Suppressor macrophage treated with lipopolysaccharide for 4 hours (primary cell): ENCODE measurements around the gene NPIPB2.
A peak's percentile ranks its signal among the peaks of the same experiment; 100 is the strongest.
"Not testable (repeated sequence)": the region's sequence is repeated elsewhere in the genome, so short reads cannot be mapped to it uniquely, and the experiment has no call there.

Experiments used
- DNase-seq: peaks from one replicate; pipeline ENCODE4 v3.0.0-alpha.2; 2020

Gene NPIPB2

DNA sequence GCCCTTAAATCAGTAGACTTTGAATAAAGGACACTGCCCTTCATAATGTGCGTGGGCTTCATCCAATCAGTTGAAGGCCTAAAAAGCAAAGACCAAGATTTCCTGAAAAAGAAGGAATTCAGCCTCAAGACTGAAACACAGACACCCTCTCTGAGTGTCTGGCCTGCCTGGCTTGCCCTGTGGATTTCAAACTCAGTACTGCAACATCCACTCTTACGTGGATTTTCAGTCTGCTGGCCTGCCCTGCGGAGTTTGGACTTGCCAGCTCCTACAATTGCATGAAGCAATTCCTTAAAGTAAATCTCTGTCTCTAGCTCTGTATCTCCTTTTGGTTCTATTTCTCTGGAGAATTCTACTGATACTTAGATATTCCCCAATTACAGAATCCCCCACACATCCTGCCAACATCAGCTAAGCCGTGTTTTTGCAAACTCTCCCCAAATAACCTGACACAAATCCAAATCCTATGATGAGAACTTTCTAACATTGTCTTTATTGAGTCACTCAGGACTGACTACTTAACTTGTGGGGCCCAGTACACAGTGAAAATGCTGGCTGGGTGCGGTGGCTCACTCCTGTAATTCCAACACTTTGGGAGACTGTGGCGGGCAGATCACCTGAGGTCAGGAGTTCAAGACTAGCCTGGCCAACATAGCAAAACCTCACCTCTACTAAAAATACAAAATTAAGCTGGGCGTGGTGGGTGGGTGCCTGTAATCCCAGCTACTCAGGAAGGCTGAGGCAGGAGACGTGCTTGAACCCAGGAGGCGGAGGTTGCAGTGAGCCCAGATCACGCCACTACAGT lies 15.9 kb upstream of the NPIPB2 start:
- no peak for DNase-seq

DNA sequence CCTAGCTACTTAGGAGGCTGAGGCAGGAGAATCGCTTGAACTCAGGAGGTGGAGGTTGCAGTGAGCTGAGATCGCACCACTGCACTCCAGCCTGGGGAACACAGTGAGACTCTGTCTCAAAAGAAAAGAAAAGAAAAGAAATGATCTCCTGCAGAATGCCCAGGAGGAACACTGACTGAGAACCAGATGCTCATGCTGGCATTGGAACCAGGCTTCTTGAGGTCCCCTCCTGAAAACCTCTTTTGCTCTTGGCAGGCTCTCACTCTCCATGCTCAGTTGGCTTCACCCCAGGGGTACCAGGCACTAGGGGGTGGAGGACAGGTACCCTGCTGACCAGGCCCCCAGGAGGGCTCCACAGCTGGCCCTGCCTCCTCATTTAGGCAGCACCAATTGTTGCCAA lies 14.7 kb upstream of the NPIPB2 start:
- DNase-seq: no peak

DNA sequence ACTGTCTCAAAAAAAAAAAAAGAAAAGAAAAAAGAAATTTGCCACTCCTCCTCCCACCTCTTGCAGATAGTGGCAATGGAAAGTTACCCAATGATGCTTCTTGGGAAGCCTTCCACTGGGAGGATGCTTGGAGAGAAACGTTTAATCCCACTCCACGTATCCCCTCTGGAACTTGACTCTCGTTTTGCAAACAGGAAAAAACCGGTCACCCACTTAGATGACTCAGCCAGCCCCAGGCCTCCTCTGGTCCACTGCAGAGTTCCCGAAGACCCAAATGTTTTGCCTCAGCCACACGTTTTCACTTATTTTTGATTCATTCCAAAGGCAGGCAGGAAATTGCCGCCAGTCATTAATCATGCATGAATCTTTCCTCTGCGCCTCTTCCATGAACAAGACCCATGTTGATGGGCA lies 13.9 kb upstream of the NPIPB2 start:
- no peak for DNase-seq

DNA sequence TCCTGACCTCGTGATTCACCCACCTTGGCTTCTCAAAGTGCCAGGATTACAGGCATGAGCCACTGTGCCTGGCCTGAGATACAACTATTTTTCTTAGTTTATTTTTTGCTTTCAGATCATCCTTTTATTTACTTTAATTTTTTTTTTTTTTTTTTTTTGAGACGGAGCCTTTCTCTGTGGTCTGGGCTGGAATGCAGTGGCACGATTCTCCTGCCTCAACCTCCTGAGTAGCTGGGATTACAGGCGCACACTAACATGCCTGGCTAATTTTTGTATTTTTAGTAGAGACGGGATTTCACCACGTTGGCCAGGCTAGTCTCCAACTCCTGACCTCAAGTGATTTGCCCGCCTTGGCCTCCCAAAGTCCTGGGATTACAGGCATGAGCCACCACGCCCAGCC lies 11.7 kb upstream of the NPIPB2 start:
- DNase-seq: not testable (repeated sequence)

DNA sequence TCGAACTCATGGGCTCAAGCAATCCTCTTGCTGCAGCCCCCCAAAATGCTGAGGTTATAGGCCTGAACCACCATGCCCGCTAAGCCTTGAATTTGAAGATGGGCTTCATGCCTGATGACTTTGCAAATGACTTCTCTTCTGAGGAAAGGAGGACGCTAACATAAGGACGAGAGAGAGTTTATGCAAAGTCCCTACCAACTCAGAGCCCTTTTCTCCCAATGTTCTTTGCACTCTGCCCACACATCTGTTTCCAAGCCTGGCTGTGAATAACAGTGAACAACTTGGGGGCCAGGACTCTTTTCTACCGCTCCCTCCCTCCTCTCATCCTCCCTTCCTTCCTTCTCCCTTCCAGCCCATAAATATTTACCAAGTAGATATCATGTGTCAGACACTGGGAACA lies 8.5 kb upstream of the NPIPB2 start:
- no peak for DNase-seq

DNA sequence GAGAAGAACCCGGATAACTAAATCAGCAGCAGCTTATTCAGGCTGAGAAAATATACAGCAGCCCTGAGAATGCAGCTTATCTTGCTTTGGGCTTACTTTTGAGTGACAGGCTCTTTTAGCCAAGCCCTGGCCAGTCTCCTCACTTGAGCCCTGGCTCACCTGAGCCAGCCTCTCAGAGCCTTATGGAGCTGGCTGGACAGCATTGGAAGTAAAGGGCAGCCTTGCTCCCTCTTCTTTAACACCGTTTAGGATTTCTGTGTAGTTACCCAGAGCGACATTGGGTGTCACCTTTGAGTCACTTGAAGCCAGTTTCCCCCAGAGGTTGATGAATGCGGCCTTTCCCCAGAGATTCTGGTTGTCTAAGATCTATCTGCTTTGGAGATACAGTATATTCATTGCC lies 7.7 kb upstream of the NPIPB2 start:
- peak; percentile 53 for DNase-seq

DNA sequence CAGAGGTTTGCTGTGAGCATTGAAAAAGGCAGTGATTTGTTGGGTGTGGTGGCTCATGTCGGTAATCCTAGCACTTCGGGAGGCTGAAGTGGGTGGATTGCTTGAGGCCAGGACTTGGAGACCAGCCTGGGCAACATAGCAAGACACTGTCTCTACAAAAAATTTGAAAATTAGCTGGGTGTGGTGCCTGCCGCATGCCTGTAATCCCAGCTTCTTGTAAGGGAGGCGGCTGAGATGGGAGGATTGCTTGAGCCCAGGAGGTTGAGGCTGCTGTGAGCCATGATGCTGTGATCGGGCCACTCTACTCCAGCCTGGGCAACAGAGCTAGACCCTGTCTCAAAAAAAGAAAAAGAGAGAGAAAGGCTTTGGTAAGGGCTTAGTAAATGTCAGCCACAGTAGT lies 7.0 kb upstream of the NPIPB2 start:
- DNase-seq: no peak

DNA sequence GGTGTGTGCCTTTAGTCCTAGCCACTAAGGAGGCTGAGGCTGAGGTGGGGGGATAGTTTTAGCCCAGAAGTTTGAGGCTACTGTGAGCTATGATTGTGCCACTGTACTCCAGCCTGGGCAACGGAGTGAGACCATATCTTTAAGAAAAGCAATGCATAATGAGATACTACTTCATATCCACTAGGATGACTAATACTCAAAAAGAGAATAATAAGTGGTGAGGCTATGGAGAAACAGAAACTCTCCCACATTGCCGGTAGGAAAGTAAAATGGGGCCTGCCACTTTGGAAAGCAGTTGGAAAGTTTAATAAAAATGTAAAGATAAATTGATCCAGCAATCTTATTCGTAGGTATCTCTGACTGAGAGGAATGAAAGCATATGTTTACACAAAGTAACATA lies 4.6 kb upstream of the NPIPB2 start:
- DNase-seq: no peak

DNA sequence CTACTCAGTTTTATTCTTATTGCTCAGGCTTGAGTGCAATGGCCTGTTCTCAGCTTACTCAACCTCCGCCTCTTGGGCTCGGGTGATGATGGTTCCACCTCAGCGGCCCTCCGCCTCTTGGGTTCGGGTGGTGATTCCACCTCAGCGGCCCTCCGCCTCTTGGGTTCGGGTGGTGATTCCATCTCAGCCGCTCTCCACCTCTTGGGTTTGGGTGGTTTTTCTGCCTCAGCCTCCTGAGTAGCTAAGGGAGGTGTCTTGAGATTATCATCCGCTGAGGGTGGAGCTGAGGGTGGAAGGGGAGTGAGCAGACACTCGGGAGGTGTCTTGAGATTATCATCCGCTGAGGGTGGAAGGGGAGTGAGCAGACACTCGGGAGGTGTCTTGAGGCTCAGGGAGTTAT lies 14.5 kb downstream of the NPIPB2 start:
- not testable (repeated sequence) for DNase-seq

DNA sequence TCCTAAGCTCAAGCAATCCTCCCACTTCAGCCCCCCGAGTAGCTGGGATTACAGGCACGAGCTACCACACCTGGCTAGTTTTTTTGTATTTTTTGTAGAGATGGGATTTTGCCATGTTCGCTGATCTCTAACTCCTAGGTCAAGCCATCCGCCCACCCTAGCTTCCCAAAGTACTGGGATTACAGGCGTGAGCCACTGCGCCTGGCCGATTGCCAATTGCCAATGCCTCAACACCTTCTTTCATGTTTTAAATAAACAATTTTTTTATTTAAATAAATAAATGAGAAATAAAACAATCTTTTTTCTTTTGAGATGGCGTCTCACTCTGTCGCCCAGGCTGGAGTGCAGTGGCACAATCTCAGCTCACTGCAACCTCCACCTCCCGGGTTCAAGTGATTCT lies 17.8 kb downstream of the NPIPB2 start:
- DNase-seq: not testable (repeated sequence)

DNA sequence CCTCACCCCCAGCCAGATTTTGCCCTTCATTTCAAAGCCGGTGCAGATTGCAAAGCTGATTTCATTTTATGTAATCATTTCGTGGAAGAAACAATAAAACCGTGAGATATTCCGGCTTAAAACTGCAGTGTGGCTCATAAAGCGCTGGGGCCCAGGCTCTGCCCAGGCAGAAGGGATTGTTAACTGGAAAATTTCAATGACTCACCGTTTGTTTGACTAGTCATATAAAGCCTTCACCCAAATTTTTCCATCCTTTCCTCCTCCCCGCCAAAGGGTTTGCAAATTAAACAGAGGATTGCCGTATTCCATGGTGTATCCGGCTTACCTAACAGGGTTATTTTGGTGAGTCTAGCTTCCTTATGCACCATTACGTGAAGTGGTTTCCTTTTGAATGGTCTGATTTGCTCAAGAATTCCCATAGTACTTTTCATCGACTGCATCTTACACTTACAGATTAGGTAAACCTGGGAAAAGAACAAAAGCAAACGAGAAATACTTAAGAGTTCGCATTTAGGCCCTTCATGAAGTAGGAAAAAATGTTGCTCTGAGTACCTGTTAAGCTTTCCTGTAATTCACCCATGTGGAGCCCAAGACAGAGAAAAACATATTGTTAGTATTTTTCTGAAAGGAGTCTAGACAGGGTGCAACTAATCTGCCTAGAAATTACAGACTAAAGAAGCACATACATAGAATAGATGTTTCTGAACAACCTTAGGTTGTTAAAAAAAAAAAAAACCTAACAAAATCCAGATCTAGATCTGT lies 25.1 kb downstream of the NPIPB2 start:
- peak; percentile 28 for DNase-seq

DNA sequence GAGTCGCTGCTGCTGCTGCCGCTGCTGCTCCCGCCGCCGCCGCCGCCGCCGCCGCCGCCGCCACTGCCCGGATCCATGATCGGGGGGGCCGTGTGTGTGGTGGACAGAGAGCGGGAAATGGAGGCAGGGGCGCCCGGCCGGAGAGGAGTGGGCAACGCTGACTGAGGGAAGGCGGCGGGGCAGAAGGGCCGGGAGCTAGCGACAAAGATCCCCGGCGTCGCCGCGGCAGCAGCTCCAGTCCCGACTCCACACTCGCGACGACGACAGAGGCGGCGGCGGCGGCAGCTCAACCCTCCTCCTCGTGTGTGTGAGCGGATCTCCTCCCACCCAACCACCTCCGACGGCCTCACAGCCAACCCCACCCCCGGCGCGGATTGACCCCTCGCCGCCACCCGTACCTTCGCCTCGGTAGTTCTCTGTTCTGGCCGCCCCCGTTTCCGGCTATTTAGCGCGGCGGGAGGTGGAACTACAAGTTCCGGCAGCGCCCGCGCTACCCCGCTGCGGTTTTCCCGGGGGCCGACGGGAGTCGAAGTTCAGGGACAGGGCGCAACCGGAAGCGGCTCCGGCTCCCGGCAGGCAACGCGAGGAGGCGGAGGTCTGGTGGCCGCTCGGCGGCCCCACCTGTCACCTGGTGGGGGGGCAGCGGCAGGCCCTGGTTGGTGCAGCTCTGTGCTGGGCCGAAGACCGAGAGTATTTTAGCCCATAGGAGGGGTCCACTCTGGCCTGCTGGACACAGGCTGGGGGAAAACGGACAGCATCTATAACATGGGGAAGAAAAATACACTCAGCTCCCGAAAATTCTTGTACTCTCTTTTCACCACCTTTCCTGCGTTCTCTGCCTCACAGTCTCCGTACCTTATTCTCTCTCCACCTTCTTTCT lies 26.0 kb downstream of the NPIPB2 start, which contains the start of gene GSPT1:
GSPT1 (minus strand) TSS at position 313 of the 880 bp plus-strand sequence; CDS start at position 77, 236 bp downstream.
- DNase-seq: peak; percentile 99

DNA sequence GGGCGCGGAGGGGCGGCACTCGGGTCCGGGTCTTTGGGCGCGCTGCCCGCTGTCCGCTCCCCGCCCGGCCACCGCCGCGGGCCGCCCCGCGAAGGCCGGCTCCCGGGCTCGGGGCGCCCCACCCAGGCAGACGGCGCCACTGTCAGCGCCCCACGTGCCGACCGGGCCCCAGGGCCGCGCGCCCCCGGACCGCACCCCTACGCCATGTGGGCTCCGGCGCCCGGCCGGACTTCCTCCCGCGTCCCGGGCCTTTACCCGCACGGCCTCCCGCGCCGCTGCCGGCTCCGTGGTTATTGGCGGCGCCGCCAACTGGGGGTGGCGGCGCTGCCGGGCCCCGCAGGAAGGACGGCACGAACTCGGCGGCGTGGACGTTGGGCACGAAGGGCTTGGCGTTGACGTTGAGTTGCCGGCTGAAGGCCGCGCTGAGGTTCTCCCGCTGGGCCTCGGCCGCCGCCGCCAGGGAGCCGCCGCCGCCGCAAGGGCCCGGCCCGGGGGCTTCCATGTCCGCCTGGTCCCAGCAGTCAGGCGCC lies 26.7 kb downstream of the NPIPB2 start:
- DNase-seq: peak; percentile 73

DNA sequence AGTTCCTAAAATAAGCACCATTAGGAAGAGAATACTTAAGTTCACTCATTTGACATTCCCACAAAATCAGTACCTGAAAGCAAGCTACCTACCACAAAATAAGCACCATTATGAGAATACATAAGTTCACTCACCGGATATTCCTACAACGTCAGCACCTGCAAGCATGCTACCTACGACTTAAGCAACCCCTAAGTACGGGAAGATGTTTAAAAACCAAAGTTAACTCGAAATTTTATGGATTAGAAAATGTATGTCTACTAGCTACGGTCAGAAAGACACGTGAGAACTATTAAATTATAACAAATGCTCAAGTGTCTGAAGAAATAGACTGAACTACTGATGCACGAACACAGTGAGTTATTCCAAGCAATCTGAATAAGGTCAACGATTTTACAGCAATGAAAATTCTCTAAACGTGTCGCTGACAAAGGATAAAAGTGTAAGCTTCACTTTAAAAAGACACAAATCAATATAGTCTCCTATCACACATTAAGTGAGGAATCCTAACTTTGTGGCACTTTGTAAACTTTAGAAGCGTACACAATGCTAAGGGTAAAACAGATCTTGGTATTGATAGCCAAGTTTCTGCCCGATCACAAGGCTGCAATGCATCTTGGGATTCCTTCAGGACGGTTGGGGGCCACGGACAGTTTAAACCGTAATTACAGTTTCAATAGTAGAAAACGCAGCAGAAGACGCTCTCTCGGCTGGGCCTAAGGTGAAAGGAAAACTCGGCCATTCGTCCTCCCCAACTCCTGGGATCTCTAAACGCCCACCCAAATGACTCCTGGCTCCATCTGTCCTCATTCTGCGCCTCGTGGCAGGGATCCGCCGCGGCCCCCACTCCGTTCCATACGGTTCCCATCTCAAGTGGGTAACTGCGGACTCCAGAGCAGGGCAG lies 27.4 kb downstream of the NPIPB2 start:
- peak; percentile 45 for DNase-seq

DNA sequence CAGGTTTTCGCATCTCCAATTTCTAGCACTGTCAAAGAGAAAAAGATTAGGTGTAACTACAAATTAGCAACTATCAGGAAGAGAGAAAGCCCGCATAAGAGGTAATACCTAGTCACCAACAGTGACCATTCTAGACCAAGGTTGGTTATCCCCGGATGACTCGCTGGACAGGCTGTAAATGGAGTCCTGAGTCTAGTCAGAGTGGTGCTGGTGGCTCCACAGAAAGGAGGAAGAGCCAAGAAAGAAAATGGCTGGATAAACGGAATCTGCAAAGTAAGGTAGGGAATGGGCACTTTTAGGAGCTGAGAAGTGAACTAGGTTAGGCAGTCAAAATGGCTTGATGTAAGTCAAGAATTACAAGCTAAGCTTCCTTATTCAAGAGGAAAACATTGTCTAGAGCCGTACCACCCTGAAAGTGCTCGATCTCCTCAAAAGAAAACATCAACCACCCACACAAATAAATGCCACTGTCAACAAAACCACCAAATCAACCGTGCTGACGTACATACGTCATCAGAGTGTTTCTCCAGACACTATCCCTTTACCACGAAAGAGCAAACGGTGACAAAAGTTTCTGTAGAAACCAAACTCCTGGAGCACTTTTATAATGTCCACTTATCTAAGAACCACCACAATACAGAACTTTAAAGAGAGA lies 28.3 kb downstream of the NPIPB2 start:
- DNase-seq: peak; percentile 68

DNA sequence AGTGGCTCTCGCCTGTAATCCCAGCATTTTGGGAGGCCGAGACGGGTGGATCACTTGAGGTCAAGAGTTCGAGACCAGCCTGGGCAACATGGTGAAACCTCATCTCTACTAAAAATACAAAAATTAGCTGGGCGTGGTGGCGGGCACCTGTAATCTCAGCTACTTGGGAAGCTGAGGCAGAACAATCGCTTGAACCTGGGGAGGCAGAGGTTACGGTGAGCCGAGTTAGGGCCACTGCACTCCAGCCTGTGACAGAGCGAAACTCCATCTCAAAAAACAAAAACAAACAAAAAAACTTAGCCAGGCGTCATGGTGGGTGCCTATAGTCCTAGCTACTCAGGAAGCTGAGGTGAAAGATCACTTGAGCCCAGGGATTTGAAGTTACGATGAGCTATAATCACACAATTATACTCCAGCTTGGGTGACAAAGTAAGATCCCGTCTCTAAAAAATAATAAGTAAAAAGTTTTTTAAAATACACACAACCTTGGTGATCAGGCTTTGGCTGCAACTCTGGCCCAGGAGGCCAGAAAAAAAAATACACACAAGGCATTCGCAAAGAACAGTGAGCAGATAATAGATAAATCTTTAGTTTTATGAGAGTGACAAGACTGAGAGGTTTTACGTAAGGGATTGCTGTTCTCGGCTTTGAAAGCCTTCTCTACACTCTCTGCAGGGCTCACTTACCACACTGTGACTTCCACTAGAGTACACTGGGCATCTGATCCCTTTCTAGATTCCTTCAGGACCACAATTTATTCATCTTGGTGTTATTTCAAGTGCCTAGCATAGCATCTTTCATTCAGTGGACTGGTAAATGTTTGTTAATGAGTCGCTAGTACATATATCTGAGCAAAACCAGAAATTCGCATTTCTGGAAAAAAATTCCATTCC lies 31.9 kb downstream of the NPIPB2 start:
- no peak for DNase-seq

DNA sequence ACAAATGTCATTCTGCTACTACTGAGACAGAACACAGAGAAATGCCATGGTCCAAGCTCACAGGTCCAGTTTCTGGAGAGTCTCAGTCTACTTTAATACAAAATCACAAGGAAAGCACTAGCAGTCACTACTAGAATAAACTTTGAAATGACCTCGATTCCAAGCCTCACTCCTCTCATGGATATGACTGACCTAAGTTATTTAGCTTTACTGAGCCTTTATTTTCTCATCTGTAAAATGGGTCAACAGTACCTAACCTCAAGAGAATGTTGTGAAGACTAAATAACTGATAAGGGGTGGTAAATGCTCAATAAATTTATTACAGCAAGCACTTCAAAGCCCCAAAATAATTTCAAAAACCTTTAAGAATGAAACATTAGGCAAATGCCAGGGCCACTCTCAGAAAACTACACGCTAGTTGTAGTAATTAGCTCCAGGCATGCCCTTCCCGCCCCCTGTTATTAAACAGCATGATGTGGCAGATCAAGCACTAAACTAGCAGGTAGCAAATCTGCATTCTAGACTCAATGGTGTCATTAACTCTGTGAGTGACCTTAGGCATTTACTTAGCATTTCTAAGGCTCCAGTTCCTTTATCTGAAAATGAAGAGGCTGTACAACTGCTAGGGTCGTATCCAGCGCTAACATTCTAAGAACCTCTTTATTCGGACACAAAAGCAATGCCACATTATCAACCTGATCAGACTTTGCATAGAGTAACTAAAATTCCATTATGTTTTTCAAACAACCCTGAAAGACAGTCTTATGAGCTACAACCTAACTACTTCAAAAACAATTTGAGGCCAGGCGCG lies 34.5 kb downstream of the NPIPB2 start:
- no peak for DNase-seq

DNA sequence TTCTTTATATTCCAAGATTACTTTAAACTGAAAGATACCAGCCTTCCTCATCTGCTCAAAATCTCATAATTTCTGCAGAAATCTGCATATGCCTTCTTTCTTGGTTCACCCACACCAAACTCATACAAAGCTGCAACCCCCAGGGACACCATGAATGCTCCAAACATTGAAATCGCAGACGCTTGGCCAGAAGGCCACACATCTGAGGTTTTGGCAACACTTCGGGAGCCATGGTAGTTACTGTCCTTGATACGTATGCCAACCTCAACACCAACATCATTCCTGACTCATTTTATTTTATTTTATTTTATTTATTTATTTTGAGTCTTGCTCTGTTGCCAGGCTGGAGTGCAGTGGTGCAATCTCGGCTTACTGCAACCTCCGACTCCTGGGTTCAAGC lies 37.9 kb downstream of the NPIPB2 start:
- DNase-seq: no peak

DNA sequence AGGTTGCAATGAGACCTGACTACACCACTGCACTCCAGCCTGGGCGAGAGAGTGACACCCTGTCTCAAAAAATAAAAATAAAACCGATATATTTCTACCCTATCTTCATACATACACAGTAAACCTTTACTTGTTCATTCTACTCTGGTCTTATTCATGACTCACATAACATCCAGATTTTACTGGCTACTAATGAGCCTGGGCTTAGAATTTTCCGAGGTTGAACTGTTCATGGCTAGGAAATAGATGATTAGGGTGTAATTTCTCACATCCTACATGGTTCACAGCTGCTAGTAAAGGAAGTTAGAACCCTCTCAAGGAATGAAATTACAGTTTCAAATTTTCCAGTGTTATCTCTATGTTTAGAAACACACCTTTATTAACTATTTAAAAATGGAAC lies 40.8 kb downstream of the NPIPB2 start:
- DNase-seq: no peak
